GM12878 (cell line): ENCODE results near the gene SASH1.

Experiments
- EZH2 ChIP-seq: IDR thresholded peaks from 2 replicates; pipeline ENCODE4 v1.6.1; 2012; ENCODE audit warnings: low read depth, mild to moderate bottlenecking, control low read depth, inconsistent platforms, low read length, borderline replicate concordance; ENCODE audit not compliant: control insufficient read depth
- RBBP5 ChIP-seq: fragments of 200-600 bp; sonication (generic); conservative IDR thresholded peaks from 2 replicates; pipeline ENCODE4 v1.6.1; 2016
- ZBED1 ChIP-seq: IDR thresholded peaks from 2 replicates; pipeline ENCODE4 v1.6.1; 2016; ENCODE audit warnings: borderline replicate concordance
- ZNF592 ChIP-seq: fragments of 450-650 bp; IDR thresholded peaks from 2 replicates; pipeline ENCODE4 v1.6.1; 2017; ENCODE audit warnings: mild to moderate bottlenecking, moderate library complexity
- TF ChIP-seq, protein P1 (sequence below), 3 experiments: IDR thresholded peaks in 2 of 3; conservative IDR thresholded peaks in 1 of 3; 2 replicates each; pipeline ENCODE4 v1.5.1; 2011; ENCODE audit warnings: low read depth in 3 of 3, low read length in 3 of 3, mild to moderate bottlenecking in 3 of 3, control low read depth in 2 of 3, moderate library complexity in 2 of 3, inconsistent platforms in 1 of 3, mixed read lengths in 1 of 3; ENCODE audit not compliant: control insufficient read depth in 2 of 3, insufficient read depth in 1 of 3; ENCODE audit errors: extremely low read depth in 1 of 3

DNA sequence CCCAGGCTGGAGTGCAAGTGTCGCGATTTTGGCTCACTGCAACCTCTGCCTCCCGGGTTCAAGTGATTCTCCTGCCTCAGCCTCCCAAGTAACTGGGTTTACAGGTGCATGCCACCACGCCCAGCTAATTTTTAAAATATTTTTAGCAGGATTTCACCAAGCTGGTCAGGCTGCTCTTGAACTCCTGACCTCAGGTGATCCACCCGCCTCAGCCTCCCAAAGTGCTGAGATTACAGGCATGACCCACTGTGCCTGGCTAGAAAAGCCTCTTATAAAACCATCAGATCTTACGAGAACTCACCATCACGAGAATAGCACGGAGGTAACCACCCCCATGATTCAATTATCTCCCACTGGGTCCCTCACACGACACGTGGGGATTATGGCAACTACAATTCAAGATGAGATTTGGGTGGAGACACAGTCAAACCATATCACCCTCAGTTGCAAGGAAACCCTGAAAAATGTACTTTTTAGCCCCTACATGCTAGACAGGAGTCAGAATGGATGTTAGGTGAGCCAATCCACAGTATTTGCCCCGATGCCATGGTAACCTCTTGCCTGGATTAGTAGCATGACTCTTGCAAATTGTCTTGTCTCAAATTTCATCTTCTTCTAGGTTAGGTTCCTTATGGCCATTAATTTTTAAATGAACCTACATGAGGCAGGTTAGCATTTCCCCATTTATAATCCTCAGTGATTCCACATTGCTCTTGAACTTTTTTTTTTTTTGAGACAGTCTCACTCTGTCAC, 17.1 kb upstream of the SASH1 start:
- TF ChIP-seq, protein P1, sequence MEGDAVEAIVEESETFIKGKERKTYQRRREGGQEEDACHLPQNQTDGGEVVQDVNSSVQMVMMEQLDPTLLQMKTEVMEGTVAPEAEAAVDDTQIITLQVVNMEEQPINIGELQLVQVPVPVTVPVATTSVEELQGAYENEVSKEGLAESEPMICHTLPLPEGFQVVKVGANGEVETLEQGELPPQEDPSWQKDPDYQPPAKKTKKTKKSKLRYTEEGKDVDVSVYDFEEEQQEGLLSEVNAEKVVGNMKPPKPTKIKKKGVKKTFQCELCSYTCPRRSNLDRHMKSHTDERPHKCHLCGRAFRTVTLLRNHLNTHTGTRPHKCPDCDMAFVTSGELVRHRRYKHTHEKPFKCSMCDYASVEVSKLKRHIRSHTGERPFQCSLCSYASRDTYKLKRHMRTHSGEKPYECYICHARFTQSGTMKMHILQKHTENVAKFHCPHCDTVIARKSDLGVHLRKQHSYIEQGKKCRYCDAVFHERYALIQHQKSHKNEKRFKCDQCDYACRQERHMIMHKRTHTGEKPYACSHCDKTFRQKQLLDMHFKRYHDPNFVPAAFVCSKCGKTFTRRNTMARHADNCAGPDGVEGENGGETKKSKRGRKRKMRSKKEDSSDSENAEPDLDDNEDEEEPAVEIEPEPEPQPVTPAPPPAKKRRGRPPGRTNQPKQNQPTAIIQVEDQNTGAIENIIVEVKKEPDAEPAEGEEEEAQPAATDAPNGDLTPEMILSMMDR (IDR thresholded peaks at IDR 0.05 in 2 of 3, conservative IDR thresholded peaks at IDR 0.05 in 1 of 3; ENCODE audit: control insufficient read depth in 2 of 3, extremely low read depth in 1 of 3, insufficient read depth in 1 of 3, low read depth in 3 of 3, low read length in 3 of 3) = no peak
- TF ChIP-seq EZH2 (no peak), ZBED1 (no peak), ZNF592 (no peak), RBBP5 (no peak)
